Endothelial cell (in vitro differentiated cells): ENCODE data around the gene CD300LD. TPM values are rescaled to one million over a fixed set of nuclear protein-coding genes. Genes with fewer than 3 reads are reported as not detected.

Experiments used
- DNase-seq: peaks from one replicate; pipeline ENCODE4 v3.0.0; 2021; ENCODE audit warnings: low spot score
- H3K27ac Mint-ChIP-seq: one replicate; pipeline ENCODE4 v1.8.0; 2021; ENCODE audit warnings: mixed read lengths, inconsistent platforms; ENCODE audit not compliant: unreplicated experiment
- H3K27me3 Mint-ChIP-seq: one replicate; pipeline ENCODE4 v1.8.0; 2021; ENCODE audit warnings: mild to moderate bottlenecking, moderate library complexity, mixed read lengths, inconsistent platforms; ENCODE audit not compliant: unreplicated experiment
- H3K36me3 Mint-ChIP-seq: one replicate; pipeline ENCODE4 v1.8.0; 2021; ENCODE audit warnings: mild to moderate bottlenecking, low read depth, mixed read lengths, inconsistent platforms; ENCODE audit not compliant: unreplicated experiment
- H3K4me1 Mint-ChIP-seq: one replicate; pipeline ENCODE4 v1.8.0; 2021; ENCODE audit warnings: mild to moderate bottlenecking, mixed read lengths, inconsistent platforms; ENCODE audit not compliant: unreplicated experiment
- H3K4me3 Mint-ChIP-seq: one replicate; pipeline ENCODE4 v1.8.0; 2021; ENCODE audit warnings: mild to moderate bottlenecking, mixed read lengths, inconsistent platforms; ENCODE audit not compliant: unreplicated experiment
- H3K9me3 Mint-ChIP-seq: one replicate; pipeline ENCODE4 v1.8.0; 2021; ENCODE audit warnings: mixed read lengths, inconsistent platforms; ENCODE audit not compliant: unreplicated experiment
- long read RNA-seq: library from polyadenylated mRNA; unstranded; transcript quantifications from one replicate; pipeline ENCODE4 v2.0.0, GENCODE V29; 2020; ENCODE audit not compliant: unreplicated experiment
- total RNA-seq: library from RNA; stranded (reverse); fragmentation: NEBNext Ultra II Directional; extraction: Animal tissue kit (Norgen Biotek cat#: 25700); gene quantifications from one replicate; pipeline ENCODE4 v1.2.1, GENCODE V29; 2021; ENCODE audit not compliant: unreplicated experiment
- TF ChIP-seq, protein P1 (sequence below): fragments of 200-600 bp; sonication (generic); IDR thresholded peaks from one replicate; pipeline ENCODE4 v1.5.0; 2021; ENCODE audit warnings: antibody characterized with exemption; ENCODE audit not compliant: unreplicated experiment

Gene CD300LD
- not detected for total RNA-seq
- long read RNA-seq: 0 reads

DNA sequence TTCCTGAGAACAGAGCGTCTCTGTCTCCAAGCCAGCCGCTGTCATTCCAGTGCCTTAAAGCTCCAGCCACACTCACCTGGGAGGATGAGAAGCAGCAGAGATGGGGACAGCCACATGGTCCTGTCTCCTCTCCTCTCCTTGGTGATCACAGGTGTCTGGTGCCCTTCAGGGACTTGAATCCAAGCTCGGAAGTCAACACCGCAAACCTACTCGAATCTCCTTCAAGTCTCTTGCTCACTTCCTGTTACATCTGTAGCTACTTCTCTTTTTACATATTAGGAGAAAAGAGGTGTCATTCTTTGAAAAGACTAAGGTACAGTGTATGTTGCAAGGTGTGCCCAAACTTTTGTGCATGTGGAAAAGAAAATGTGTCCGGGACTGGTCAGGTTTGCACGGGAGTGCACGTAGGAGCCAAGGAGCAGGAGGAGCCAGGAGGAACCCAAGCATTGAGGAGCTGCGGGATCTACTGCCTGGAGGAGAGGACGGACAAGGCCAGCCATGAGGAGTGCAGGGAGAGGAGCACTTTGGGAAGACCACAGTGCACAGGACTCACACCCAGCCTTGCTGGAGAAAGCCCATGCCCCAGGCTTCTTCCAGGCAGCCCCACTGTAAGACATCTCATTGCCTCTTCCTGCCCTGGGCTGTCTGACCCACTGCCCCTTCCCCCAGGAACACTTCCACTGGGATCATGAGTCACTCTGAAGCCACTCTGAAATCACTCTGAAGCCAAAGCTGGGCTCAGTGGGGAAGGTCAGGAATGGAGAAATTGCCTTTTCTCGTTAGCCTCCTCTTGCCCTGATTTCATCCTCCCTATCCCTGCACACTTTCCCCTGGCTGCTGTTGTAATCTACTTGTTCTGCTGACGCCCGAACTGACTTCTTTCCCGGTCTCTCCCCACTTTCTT, at the start of gene CD300LD:
Gene CD300LD, minus strand, starts transcription at position 197 of the 904 bp plus-strand sequence. Its CDS starts 81 bp downstream, at position 116.
- H3K4me3 Mint-ChIP-seq: no peak within 1 kb of the TSS
- H3K9me3 Mint-ChIP-seq: no peaks in the 10 kb centered on the region
- H3K27me3 Mint-ChIP-seq: no peaks in the 10 kb centered on the region
- no peak for DNase-seq
- TF ChIP-seq, protein P1, sequence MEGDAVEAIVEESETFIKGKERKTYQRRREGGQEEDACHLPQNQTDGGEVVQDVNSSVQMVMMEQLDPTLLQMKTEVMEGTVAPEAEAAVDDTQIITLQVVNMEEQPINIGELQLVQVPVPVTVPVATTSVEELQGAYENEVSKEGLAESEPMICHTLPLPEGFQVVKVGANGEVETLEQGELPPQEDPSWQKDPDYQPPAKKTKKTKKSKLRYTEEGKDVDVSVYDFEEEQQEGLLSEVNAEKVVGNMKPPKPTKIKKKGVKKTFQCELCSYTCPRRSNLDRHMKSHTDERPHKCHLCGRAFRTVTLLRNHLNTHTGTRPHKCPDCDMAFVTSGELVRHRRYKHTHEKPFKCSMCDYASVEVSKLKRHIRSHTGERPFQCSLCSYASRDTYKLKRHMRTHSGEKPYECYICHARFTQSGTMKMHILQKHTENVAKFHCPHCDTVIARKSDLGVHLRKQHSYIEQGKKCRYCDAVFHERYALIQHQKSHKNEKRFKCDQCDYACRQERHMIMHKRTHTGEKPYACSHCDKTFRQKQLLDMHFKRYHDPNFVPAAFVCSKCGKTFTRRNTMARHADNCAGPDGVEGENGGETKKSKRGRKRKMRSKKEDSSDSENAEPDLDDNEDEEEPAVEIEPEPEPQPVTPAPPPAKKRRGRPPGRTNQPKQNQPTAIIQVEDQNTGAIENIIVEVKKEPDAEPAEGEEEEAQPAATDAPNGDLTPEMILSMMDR: no peak
- no peaks in the 10 kb centered on the region for H3K4me1 Mint-ChIP-seq
- no peaks in the 10 kb centered on the region for H3K36me3 Mint-ChIP-seq
- no peak within 1 kb of the TSS for H3K27ac Mint-ChIP-seq

DNA sequence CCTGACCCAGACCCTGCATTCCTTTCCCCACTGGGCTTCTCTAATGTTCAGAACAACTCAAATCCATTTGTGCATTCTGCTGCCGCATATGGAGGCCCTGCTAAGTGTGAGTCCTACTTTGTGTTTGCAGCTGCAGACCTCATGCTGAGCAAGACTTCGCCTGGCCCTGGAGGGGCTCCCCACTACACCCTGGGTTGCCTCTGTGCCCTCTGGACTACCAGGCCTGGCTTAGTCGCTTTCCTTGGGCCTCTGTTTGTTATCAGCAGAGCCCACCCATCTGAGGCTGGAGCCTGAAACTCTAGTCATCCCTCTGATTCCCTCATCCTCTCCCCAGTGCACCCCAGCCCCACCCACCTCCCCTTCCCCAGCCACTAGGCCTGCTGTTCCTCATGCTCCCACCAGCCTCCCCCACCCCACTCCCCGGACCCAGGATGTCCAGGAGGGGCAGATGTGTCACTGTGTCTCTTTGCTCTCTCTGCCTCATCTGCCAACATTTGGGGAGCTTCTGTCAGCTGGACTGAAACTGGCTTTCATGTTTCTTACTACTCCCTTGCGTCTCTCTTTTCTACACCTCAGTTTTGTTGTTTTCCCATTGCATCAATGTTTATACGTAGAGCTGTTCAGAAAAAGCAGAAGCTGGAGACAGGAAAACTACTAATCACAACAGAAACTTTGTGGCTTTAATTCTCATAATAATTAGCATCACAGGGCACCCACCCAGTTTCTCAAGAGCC, 49.3 kb upstream of the CD300LD start:
- no peaks in the 10 kb centered on the region for H3K36me3 Mint-ChIP-seq
- H3K27ac Mint-ChIP-seq: no peak overlapping the region
- DNase-seq: no peak
- H3K4me3 Mint-ChIP-seq: no peak overlapping the region
- no peaks in the 10 kb centered on the region for H3K4me1 Mint-ChIP-seq
- no peaks in the 10 kb centered on the region for H3K9me3 Mint-ChIP-seq
- TF ChIP-seq, protein P1: no peak
- H3K27me3 Mint-ChIP-seq: peaks cover 3% of the 10 kb centered on the region

DNA sequence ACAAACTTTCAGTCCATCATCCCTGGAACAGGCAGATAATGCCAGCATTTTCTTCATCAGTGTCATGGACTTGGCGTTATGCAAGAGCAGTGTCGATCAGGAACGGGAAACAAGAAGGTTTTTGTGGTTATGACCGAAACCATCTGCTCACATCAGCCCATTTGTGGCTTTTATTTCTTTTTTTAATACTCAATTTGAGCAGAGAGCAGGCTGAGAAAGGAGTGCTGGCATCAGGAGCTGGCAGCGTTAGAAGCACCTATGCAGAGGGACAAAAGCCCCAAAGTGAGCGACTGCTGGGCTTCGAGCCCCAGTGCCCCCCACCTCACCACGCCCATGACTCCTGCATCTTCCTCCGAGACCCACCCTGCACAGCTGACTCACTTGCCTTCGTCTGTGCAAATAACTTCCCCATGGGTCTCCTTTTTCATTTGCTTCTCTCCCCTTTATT, 47.6 kb upstream of the CD300LD start:
- TF ChIP-seq, protein P1: no peak
- H3K9me3 Mint-ChIP-seq: no peaks in the 10 kb centered on the region
- H3K27ac Mint-ChIP-seq: no peak overlapping the region
- H3K4me1 Mint-ChIP-seq: peaks cover 2% of the 10 kb centered on the region
- no peak overlapping the region for H3K4me3 Mint-ChIP-seq
- no peaks in the 10 kb centered on the region for H3K36me3 Mint-ChIP-seq
- DNase-seq: no peak
- peaks cover 1% of the 10 kb centered on the region for H3K27me3 Mint-ChIP-seq

DNA sequence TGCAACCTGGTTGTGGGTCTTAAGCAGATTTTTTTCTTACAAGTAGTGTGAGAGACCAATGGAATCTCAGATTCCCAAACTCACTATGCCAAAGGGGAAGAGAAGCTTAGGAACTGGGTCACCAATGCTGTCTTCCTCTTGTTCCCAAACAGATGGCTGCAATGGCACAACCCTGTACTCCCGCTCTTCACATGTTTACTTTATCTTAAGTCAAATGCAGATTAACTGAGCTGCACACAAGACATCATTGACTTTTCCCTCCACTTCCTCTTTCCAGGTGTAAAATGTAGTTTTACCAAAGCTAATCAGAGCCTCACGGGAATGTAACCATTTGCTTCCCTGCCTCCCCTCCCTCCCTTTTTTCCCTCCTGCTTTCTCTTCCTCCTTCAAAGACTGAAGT, 45.8 kb upstream of the CD300LD start:
- no peaks in the 10 kb centered on the region for H3K36me3 Mint-ChIP-seq
- peaks cover 2% of the 10 kb centered on the region for H3K4me1 Mint-ChIP-seq
- H3K27ac Mint-ChIP-seq: no peak overlapping the region
- TF ChIP-seq, protein P1: no peak
- H3K27me3 Mint-ChIP-seq: peaks cover 1% of the 10 kb centered on the region
- no peak for DNase-seq
- H3K4me3 Mint-ChIP-seq: no peak overlapping the region
- no peaks in the 10 kb centered on the region for H3K9me3 Mint-ChIP-seq
